PFSK-1 (cell line): ENCODE measurements around the gene MYOF.

Experiments
- FOXP2 ChIP-seq: optimal IDR thresholded peaks from 2 replicates; pipeline ENCODE3; 2011; ENCODE audit warnings: borderline replicate concordance, control low read depth, inconsistent platforms; ENCODE audit not compliant: insufficient read depth; ENCODE audit errors: extremely low read length, extremely low read depth
- POLR2AphosphoS5 ChIP-seq: IDR thresholded peaks from 2 replicates; pipeline ENCODE4 v1.6.1; 2012; ENCODE audit warnings: low read depth, mild to moderate bottlenecking, control low read depth, low read length, moderate library complexity
- REST ChIP-seq, 2 experiments: IDR thresholded peaks; 2 replicates each; pipeline versions ENCODE4 v1.6.1 to v1.8.0; 2011 to 2012; ENCODE audit warnings: low read depth in 2 of 2, low read length in 2 of 2, control low read depth in 1 of 2, inconsistent platforms in 1 of 2, mild to moderate bottlenecking in 1 of 2, moderate library complexity in 1 of 2; ENCODE audit not compliant: insufficient read depth in 1 of 2
- SIN3A ChIP-seq: IDR thresholded peaks from 2 replicates; pipeline ENCODE4 v1.6.1; 2012; ENCODE audit warnings: mild to moderate bottlenecking, low read length, moderate library complexity, borderline replicate concordance; ENCODE audit not compliant: insufficient read depth
- TAF1 ChIP-seq: IDR thresholded peaks from 2 replicates; pipeline ENCODE4 v1.6.1; 2012; ENCODE audit warnings: low read length, control low read depth, borderline replicate concordance; ENCODE audit not compliant: insufficient read depth

- no peak for TF ChIP-seq REST (IDR thresholded peaks at IDR 0.05; ENCODE audit: insufficient read depth in 1 of 2, low read depth in 2 of 2, low read length in 2 of 2)
- no peak for TF ChIP-seq POLR2AphosphoS5
- no peak for TF ChIP-seq TAF1
- no peak for TF ChIP-seq SIN3A
- no peak for TF ChIP-seq FOXP2
These were observed 186.0 kb downstream of the MYOF start for GRCh38 chr10:93296151-93296550.
